ENCODE results near the gene COL6A6.
"Not testable (repeated sequence)": the region's sequence is repeated elsewhere in the genome, so short reads cannot be mapped to it uniquely, and the experiment has no call there.

COL6A6 gene

DNA sequence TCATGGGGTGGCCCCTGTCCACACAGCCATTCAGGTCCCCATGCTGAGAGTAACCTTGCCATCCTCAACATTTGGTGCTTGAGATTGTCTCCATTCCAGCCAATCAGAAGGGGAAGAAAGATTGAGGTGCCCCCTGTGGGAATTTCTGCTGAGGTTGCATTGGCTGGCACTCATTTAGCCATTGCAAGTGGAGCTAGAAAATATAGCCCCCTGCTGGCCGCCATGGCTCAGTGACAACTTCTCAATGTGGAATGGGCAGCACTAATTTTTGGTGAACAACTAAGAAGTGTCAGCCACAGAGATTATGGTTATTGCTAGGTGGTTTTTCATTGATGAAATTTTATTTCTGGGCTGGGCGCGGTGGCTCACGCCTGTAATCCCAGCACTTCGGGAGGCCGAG lies 22.0 kb downstream of the COL6A6 start:
- H3K4me3 ChIP-seq (ENCODE audit: low read length) = no peak overlapping the region
- H3K9me3 ChIP-seq (ENCODE audit: control insufficient read depth, low read length) = no peaks in the 10 kb centered on the region
- no peaks in the 10 kb centered on the region for H3K27me3 ChIP-seq (replicated peaks; ENCODE audit: control insufficient read depth, insufficient read depth, low read length)
- no peaks in the 10 kb centered on the region for H3K36me3 ChIP-seq (ENCODE audit: control insufficient read depth, insufficient read depth, low read length, severe bottlenecking)
- DNase-seq (ENCODE audit: low read depth) = peak; percentile 69
- H3K9ac ChIP-seq (ENCODE audit: low read length) = no peak overlapping the region
- H3K4me1 ChIP-seq (ENCODE audit: control insufficient read depth, insufficient read depth, low read length) = no peaks in the 10 kb centered on the region

DNA sequence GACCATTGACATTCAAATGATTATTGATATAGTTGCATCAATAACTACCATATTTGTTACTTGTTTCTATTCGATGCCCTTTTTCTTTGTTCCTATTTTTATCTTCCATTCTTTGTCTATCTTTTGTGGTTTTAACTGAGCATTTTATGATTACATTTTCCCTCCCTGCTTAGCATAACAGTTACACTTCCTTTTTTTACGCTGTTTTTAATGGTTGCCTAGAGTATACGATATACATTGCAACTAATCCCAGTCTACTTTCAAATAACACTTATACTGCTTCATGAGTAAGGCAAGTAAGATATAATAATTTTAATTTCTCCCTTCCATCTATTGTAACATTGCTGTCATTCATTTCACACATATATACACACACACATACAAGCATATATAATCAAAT lies 26.3 kb downstream of the COL6A6 start:
- no peak overlapping the region for H3K4me3 ChIP-seq (ENCODE audit: low read length)
- no peaks in the 10 kb centered on the region for H3K4me1 ChIP-seq (ENCODE audit: control insufficient read depth, insufficient read depth, low read length)
- no peaks in the 10 kb centered on the region for H3K27me3 ChIP-seq (replicated peaks; ENCODE audit: control insufficient read depth, insufficient read depth, low read length)
- DNase-seq (ENCODE audit: low read depth) = no peak
- no peak overlapping the region for H3K9ac ChIP-seq (ENCODE audit: low read length)
- H3K9me3 ChIP-seq (ENCODE audit: control insufficient read depth, low read length) = no peaks in the 10 kb centered on the region
- H3K36me3 ChIP-seq (ENCODE audit: control insufficient read depth, insufficient read depth, low read length, severe bottlenecking) = no peaks in the 10 kb centered on the region

DNA sequence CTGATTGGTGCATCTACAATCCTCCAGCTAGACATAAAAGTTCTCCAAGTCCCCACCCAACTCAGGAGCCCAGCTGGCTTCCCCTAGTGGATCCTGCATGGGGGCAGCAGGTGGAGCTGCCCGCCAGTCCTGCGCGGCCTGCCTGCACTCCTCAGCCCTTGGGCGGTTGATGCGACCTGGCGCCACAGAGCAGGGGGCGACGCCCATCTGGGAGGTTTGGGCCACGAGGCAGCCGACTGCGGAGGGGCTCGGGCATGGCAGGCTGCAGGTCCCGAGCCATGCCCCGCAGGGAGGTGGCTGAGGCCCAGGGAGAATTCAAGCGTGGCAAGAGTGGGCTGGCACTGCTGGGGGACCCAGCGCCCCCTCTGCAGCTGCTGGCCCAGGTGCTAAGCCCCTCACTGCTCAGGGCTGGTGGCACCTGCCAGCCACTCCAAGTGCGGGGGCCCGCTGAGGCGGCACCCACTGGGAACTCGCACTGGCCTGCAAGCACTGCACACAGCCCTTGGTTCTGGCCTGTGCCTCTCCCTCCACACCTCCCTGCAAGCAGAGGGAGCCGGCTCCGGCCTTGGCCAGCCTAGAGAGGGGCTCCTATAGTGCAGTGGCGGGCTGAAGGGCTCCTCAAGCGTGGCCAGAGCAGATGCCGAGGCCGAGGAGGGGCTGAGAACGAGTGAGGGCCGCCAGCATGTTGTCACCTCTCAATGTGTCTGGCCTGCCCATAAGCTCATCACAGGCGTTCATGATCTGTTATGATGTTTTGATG lies 30.1 kb downstream of the COL6A6 start:
- Histone ChIP-seq H3K36me3 (ENCODE audit: control insufficient read depth, insufficient read depth, low read length, severe bottlenecking) (no peaks in the 10 kb centered on the region), H3K9ac (ENCODE audit: low read length) (no peak overlapping the region), H3K9me3 (ENCODE audit: control insufficient read depth, low read length) (peaks cover 25% of the 10 kb centered on the region), H3K4me3 (ENCODE audit: low read length) (no peak overlapping the region), H3K4me1 (ENCODE audit: control insufficient read depth, insufficient read depth, low read length) (no peaks in the 10 kb centered on the region), H3K27me3 (replicated peaks; ENCODE audit: control insufficient read depth, insufficient read depth, low read length) (no peaks in the 10 kb centered on the region)
- DNase-seq (ENCODE audit: low read depth) = no peak

DNA sequence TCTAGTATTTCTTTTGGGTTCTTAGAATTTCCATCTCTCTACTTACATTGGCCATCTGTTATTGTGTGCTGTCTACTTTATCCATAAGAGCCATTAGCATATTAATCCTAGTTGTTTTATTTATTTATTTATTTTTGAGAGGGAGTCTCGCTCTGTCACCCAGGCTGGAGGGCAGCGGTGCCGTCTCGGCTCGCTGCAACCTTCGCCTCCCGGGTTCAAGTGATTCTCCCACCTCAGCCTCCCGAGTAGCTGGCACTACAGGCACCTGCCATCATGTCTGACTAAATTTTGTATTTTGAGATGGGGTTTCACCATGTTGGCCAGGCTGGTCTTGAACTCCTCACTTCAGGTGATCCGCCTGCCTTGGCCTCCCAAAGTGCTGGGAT lies 30.7 kb downstream of the COL6A6 start:
- H3K36me3 ChIP-seq (ENCODE audit: control insufficient read depth, insufficient read depth, low read length, severe bottlenecking) = not testable (repeated sequence)

DNA sequence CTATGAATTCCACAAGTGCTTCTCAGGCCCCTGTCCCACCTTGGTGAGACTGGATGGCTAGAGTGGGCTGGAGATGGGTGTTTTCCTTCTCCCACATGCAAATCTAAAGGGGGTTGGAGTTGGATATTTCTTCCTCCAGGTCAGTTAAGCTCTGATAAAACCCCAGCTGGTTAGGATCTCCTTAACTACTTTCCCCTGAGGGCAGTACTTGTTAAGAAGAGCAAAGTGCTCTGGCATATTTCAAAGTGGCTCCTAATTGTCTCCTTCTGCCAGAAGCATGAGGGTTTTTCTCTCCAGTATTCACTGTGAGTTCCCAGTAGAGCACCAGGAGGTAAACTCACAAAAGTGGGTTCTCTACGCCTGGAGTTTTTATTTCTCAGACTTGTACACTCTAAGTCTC lies 31.4 kb downstream of the COL6A6 start:
- Histone ChIP-seq H3K36me3 (ENCODE audit: control insufficient read depth, insufficient read depth, low read length, severe bottlenecking) (no peaks in the 10 kb centered on the region), H3K9ac (ENCODE audit: low read length) (no peak overlapping the region), H3K27me3 (replicated peaks; ENCODE audit: control insufficient read depth, insufficient read depth, low read length) (no peaks in the 10 kb centered on the region), H3K9me3 (ENCODE audit: control insufficient read depth, low read length) (peaks cover 37% of the 10 kb centered on the region), H3K4me3 (ENCODE audit: low read length) (no peak overlapping the region), H3K4me1 (ENCODE audit: control insufficient read depth, insufficient read depth, low read length) (no peaks in the 10 kb centered on the region)
- peak; percentile 17 for DNase-seq (ENCODE audit: low read depth)

More for the DNA sequence above, 30.7 kb downstream of the COL6A6 start:
- not testable (repeated sequence) for H3K27me3 ChIP-seq (replicated peaks; ENCODE audit: control insufficient read depth, insufficient read depth, low read length); H3K4me3 ChIP-seq (ENCODE audit: low read length); DNase-seq (ENCODE audit: low read depth); H3K9ac ChIP-seq (ENCODE audit: low read length); H3K4me1 ChIP-seq (ENCODE audit: control insufficient read depth, insufficient read depth, low read length)
- peaks cover 31% of the 10 kb centered on the region for H3K9me3 ChIP-seq (ENCODE audit: control insufficient read depth, low read length)

DNA sequence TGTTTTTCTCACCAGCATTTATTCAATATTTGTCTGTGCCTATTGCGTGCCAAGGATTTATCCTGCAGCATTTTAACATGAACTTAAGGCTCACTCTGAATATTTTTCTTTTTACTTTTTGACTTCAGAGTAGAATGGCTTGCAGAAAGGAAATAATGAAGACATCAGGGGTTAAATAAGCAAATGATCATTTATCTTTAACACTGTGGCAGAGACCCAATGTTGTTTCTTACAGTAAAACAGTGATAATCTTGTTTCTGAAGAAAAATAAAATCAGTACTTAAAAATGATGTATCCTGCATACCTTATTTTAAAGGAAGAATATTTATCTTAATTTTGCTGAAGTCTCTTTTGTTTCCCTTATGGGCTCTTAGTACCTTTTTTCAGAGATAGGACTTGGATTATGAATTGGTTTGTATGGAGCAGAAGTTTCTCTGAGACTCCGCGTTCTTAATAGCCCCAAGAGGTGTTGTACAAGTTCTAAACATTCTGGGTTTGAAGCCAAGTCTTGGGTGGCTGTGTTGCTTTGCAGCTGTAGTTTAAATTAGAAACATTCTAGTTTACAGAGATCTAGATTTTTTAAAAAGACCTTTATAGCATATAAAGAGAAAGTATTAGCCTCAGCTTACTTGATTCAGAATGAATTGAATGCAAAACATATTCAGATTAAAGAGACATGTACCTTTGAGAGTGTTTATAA lies 40.5 kb downstream of the COL6A6 start:
- Histone ChIP-seq H3K9me3 (ENCODE audit: control insufficient read depth, low read length) (peaks cover 8% of the 10 kb centered on the region), H3K36me3 (ENCODE audit: control insufficient read depth, insufficient read depth, low read length, severe bottlenecking) (no peaks in the 10 kb centered on the region), H3K27me3 (replicated peaks; ENCODE audit: control insufficient read depth, insufficient read depth, low read length) (no peaks in the 10 kb centered on the region), H3K9ac (ENCODE audit: low read length) (no peak overlapping the region), H3K4me1 (ENCODE audit: control insufficient read depth, insufficient read depth, low read length) (no peaks in the 10 kb centered on the region), H3K4me3 (ENCODE audit: low read length) (no peak overlapping the region)
- no peak for DNase-seq (ENCODE audit: low read depth)

DNA sequence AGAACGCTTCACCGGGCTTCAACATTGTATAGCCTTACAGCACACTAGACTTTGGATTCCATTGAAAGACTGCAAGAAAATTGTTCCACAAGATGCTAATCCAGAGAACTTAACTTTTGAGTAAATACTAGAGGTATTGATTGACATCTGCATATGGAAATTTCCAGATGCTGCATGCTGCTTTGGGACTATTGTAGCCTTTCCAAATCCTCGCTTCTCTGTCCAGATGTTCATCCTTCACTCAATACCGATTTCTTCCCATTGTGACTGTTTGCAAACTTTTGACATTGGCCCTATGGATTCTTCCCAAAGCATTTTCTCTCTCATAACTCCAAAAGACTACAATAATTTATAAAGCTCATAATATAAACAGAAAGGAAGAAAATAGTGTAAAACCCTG lies 41.4 kb downstream of the COL6A6 start:
- no peaks in the 10 kb centered on the region for H3K9me3 ChIP-seq (ENCODE audit: control insufficient read depth, low read length)

DNA sequence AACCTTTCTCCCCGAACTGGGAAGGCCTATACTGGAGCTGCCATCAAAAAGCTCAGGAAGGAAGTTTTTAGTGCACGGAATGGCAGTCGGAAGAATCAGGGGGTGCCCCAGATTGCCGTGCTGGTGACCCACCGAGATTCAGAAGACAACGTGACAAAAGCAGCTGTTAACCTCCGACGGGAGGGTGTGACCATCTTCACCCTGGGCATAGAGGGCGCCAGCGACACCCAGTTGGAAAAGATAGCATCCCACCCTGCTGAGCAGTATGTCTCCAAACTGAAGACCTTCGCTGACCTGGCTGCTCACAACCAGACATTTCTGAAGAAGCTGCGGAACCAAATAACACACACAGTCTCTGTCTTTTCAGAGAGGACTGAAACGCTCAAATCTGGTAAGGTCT lies 48.2 kb downstream of the COL6A6 start:
- H3K36me3 ChIP-seq (ENCODE audit: control insufficient read depth, insufficient read depth, low read length, severe bottlenecking) = no peaks in the 10 kb centered on the region
- no peaks in the 10 kb centered on the region for H3K4me1 ChIP-seq (ENCODE audit: control insufficient read depth, insufficient read depth, low read length)
- no peak for DNase-seq (ENCODE audit: low read depth)
- no peak overlapping the region for H3K9ac ChIP-seq (ENCODE audit: low read length)
- H3K4me3 ChIP-seq (ENCODE audit: low read length) = no peak overlapping the region
- no peaks in the 10 kb centered on the region for H3K27me3 ChIP-seq (replicated peaks; ENCODE audit: control insufficient read depth, insufficient read depth, low read length)
- no peaks in the 10 kb centered on the region for H3K9me3 ChIP-seq (ENCODE audit: control insufficient read depth, low read length)

More for the DNA sequence above, 41.4 kb downstream of the COL6A6 start:
- H3K36me3 ChIP-seq (ENCODE audit: control insufficient read depth, insufficient read depth, low read length, severe bottlenecking) = no peaks in the 10 kb centered on the region
- no peak overlapping the region for H3K4me3 ChIP-seq (ENCODE audit: low read length)
- DNase-seq (ENCODE audit: low read depth) = no peak
- no peaks in the 10 kb centered on the region for H3K4me1 ChIP-seq (ENCODE audit: control insufficient read depth, insufficient read depth, low read length)
- H3K9ac ChIP-seq (ENCODE audit: low read length) = no peak overlapping the region
- no peaks in the 10 kb centered on the region for H3K27me3 ChIP-seq (replicated peaks; ENCODE audit: control insufficient read depth, insufficient read depth, low read length)

All from adipocyte (in vitro differentiated cells).